Left renal cortex interstitium (tissue), 4 donors: ENCODE data around the gene PRR15. TPM values are rescaled to one million over a fixed set of nuclear protein-coding genes. Genes with fewer than 3 reads are reported as not detected.
"Not testable (repeated sequence)": the region's sequence is repeated elsewhere in the genome, so short reads cannot be mapped to it uniquely, and the experiment has no call there.

Source experiments
- DNase-seq, 4 donors: peaks; one replicate each; pipeline ENCODE4 v3.0.0-alpha.2; 2013; ENCODE audit warnings: low read depth in 4 of 4, low spot score in 2 of 4, missing footprints in 1 of 4
- polyA plus RNA-seq, 4 donors: library from polyadenylated mRNA; unstranded; fragments of 120-200 nt; gene quantifications; one replicate each; pipeline ENCODE4 v1.2.1, GENCODE V29; 2013; ENCODE audit not compliant: insufficient read length in 4 of 4

Gene PRR15, protein sequence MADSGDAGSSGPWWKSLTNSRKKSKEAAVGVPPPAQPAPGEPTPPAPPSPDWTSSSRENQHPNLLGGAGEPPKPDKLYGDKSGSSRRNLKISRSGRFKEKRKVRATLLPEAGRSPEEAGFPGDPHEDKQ
- 1 to 10 TPM; 4.0 to 7.2 (median 6.8) TPM for polyA plus RNA-seq

DNA sequence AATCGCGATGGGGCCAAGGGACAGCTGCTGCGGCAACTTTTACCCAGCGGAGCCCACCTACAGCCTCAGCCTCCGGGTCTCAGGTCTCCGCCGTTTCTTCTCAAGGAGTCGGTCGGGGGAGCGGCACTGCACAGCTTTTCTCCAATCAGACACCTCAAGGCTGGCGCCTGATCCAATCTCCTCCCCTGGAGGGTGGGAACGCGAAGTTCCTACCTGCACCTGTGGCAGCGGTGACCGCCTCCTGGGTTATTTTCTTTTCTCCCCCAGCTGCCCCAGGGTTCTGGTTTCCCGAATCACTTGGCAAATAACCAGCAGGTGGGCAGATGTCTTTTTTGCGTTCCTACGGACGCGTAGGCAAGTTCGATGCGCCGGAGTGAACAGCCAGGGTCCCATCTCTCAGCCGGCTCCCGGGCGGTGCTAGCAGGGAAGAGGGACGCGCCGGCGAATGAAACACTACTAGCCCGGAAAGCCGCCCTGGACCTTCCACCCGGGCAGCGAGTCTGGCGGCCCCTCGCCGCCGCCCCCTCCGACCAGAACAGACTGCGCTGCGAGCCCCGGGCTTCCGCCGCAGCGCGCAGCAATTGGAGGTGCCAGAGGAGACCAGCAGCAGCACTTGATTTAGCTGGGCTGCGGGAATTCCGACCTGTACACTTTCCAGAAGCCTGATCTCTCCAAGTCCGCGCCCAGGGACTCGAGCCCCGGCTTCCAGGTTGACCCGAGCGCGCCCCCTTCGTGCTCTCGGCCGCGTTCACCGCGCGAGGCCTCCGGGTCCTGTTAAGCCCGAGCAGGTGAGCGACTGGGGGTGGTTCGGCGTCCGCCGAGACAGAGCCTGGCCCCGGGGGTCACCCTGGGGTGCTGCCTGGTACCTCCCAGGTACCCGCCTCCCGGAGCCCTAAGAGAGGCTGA, at the start of gene PRR15:
TSS of gene PRR15 (plus strand) at position 246 of the 906 bp plus-strand sequence. CDS start 2,495 bp downstream, outside the sequence.
- peak in 2 of 4 donors; percentile 55 to 60 for DNase-seq

DNA sequence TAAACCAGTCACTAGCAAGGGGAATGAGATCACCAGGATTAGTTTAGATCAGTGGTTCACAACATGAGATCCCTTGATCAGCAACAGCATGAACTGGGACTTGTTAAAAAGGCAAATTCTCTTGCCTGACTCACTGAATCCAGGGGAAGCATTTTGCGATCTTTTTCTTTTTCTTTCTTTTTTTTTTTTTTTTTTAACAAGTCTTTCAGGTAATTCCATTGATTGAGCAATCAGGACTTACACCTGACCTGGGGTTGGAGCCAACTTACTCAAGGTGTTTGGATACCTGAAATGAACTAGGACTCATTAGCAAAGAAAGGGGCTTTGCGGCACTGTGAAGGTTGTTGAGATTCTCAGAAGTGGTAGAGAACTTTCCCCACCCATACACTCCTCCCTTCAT, 47.1 kb upstream of the PRR15 start:
- DNase-seq = no peak

DNA sequence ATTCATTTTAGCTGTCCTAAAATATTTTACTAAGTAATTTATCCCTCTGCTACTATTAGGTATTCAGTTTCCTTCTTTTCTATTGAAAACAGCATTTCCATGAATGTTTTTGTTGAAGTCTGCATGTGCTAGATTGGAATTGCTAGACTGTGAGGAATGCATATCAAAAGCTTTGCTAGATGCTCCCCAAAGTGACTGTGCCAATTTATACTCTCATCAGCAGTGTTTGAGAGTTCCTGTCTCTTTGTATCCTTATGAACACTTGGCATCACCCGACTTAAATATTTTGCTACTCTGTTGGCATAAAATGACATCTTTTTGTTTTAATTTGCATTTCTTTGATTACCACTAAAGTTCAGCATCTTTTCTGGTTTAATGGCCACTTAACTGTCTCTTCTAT, 45.0 kb upstream of the PRR15 start:
- DNase-seq = no peak

DNA sequence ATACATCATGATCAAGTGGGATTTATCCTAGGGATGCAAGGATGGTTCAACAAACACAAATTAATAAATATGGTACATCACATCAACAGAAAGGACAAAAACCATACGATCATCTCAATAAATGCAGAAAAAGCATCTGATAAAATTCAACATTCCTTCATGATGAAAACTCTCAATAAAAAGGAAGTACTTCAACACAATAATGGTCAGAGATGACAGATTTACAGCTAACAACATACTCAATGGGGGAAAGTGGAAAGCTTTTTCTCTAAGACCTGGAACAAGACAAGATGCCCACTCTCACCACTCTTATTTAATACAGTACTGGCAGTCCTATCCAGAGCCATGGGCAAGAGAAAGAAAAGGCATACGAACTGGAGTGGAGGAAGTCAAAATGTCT, 39.9 kb upstream of the PRR15 start:
- DNase-seq = no peak

DNA sequence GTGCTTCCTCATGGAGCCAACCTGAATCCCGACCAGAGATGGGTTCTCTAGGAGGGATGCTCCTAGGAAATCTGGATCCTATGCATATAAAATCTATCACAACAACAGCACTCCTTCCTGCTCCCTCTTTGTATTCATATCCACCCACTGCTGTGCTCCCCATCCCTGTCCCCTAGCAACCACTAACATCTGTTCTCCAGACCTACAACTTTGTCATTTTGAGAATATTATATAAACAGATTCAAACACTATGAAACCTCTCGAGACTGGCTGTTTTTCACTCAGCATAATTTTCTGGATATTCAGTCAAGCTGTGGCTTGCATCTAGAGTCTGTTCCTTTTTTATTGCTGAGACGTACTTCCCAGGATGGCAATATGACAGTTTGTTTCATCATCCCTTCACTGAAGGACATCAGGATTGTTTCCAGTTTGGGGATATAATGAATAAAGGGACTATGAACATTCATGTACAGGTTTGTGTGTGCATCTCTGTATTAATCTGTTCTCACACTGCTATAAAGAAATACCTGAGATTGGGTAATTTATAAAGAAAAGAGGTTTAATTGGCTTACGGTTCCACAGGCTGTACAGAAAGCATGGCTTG, 36.0 kb upstream of the PRR15 start:
- no peak for DNase-seq

DNA sequence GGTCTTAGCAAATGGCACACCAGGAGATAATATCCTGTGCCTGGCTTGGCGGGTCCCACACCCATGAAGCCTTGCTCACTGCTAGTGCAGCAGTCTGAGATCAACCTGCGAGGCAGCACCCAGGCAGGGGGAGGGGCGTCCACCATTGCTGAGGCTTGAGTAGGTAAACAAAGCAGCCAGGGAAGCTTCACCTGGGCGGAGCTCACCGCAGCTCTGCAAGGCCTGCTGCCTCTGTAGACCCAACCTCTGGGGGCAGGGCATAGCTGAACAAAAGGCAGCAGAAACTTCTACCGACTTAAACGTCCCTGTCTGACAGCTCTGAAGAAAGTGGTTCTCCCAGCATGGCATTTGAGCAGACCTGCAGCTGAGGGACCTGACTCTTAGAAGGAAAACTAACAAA, 35.1 kb upstream of the PRR15 start:
- DNase-seq = not testable (repeated sequence)

DNA sequence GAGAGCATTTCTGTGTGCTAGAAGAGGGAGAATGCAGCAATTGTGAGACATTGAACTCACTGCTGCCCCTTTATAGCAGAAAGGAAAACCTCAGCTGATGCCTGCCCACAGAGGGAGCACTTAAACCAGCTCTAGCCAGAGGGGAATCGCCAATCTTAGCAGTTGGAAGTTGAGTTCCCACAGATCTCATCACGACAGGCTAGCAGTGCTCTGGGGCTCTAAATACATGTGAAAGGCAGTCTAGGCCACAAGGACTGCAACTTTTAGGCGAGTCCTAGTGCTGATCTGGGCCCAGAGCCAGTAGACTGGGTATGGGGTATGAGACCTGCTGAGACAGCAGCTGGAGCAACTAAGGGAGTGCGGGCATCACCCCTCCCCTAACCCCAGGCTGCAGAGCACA, 25.2 kb upstream of the PRR15 start:
- DNase-seq = no peak

DNA sequence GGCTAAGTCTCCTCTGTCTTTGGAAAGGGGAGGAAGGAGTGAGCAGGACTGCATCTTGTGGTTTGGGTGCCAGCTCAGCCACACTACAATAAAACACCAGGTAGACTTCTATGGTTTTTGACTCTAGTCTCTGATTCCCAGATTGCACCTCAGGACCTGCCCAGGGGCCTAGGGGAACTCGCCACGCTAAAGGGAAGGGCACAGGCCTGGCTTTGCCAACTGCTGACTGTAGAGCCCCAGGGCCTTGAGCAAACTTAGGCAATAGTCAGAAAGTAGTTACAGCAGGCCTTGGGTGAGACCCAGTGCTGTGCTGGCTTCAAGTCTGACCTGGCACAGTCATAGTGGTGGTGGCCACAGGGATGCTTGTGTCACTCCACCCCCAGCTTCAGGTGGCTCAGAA, 24.2 kb upstream of the PRR15 start:
- DNase-seq = no peak

DNA sequence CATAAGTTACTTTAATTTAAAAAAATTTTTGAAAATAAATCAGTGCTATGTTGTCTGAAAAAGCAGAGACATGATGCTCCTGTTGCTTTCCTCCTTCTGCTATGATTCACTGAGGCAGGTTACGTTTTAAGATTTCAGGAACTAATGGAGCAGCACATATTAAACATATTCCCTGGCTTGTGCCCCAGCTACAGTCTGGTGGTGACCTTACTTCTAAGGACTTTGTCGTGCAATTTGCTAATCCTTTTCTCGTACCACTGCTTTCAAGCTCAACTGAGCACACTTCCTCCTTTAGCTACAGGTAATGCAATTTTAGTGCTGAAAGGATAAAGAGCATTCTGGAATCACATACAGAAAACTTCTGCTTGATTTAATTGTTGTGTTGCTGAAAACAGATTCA, 16.2 kb upstream of the PRR15 start:
- no peak for DNase-seq

DNA sequence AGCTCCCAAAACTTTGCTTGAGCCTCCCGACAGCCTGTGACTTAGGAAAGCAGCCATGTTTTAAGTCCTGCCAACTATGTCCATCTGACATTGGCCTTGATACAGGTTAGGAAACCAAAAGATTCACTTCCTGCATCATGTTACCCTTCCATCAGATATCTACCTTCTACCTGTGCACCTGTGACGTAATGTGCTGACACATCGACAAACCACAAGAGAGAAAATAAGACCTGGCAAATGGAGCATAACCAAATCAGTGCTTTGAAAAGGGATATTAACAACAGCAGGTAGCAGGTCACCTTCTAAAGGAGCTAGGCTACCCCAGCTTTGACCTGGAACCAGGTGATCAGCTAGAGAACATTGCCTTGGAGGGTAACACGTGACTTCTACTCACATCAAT, 14.8 kb upstream of the PRR15 start:
- no peak for DNase-seq

DNA sequence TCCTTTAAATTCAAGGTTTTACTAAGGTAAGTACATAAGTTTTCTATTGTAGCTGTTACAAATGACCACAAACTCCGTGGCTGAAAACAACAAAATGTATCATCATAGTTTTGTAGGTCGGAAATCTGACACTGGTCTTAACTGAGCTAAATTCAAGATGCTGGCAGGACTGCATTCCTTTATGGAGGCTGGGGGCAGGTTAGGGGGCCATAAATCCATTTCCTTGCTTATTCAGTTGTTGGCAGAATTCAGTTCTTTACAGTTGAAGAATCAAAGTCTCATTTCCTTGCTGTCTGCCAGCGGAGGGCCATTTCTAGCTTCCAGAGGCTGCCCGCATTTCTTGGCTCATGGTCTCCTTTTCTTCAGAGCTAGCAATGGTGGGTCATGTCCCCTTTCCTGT, 11.2 kb upstream of the PRR15 start:
- no peak for DNase-seq

DNA sequence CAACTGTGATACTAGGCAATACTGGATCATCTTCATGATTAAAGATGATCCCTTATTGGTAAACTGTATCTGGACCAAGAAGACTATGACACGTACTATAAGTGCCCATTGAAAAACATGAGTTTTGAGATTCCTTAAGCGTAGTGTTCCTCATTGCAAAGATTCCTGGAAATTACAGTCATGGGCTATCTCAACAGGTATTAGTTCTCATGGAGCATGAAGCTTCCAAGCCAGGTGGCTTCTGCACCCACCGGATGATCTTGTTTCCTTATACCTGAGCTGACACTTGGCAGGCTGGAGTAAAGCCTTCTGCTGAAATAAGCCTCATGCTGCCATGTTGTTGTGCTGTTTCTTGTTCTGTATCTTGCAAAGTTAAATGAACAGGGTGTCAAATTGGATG, 8.6 kb upstream of the PRR15 start:
- DNase-seq = no peak

DNA sequence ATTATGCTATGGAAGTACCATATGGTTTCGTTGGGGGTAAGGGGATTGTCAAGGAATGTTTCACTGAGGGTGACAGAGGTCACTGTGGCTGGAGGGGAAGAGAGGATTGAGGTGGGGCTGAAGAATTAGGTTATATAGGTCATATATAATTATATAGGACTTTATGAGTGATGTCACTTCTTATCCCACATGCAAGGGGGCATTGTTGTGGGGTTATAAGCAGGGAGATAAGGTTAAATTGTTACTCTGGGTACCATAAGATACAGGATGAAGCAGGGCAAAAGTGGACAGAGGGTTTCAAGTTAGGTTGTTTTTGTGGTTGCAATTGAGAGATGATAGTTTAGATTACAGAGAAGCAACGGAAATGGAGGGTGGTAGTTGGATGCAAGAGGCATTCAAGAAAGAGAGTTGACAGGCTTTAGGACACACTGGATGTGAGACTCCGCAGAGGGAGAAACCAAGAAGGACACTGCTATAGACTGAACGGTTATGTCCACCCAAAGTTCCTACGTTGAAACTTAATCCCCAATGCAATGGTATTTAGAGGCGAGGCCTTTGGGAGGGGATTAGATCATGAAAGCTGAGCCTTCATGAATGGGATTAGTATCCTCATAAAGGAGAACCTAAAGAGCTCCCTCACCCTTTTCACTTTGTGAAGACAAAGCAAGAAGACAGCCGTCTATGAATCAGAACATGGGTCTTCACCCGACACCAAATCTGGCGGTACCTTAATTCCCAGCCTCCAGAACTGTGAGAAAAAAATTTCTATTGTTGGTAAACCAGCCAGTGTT, 7.0 kb upstream of the PRR15 start:
- DNase-seq = no peak

DNA sequence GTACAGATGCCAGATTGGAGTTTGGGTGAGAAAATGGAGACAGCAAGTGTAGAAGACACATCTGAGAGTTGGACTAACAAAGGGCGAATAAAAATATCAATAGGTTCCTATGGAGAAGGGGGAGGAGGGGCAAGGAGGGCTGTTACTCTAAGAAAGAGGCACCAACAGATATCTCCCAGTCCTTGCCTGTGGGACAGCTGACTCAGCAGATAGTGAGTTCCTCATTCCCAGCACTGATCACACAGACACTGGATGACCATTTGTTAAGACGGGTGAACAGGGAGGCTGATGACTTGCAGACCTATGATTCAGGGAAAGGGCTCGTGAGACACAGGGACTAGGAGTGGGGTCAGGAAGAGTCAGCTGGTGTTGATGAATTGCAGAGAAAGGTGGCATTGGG, 5.7 kb upstream of the PRR15 start:
- DNase-seq = no peak

DNA sequence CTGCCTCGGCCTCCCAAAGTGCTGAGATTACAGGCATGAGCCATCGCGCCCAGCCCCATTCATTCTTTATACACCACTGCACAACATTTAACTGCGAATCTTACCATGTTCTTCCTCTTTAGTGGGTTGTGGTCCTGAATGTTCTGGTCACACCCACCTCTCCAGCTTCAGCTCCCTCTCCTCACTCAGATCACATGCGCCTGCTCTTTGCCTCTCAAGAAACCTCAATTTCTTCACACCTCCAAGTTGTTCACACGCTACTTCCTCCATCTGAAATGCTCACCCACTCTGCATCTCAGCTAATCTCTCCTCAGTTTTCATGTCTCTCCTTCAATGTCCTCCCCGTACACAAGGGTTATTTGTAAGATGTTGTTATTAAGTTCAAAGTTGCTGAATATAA, 2.4 kb upstream of the PRR15 start:
- no peak for DNase-seq

DNA sequence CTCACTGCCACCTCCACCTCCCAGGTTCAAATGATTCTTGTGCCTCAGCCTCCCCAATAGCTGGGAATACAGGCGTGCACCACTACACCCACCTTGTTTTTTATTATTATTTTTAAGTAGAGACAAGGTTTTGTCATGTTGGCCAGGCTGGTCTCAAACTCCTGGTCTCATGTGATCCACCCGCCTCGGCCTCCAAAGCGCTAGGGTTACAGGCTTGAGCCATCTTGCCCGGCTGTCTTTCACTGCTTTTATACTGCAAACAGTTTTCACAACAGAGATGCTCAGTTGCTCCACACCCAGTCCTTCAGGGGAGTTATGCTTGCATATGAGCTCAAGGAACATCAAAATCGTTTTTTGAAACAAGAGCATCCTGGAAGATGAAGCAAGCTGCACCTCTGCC, 1.3 kb upstream of the PRR15 start:
- no peak for DNase-seq

DNA sequence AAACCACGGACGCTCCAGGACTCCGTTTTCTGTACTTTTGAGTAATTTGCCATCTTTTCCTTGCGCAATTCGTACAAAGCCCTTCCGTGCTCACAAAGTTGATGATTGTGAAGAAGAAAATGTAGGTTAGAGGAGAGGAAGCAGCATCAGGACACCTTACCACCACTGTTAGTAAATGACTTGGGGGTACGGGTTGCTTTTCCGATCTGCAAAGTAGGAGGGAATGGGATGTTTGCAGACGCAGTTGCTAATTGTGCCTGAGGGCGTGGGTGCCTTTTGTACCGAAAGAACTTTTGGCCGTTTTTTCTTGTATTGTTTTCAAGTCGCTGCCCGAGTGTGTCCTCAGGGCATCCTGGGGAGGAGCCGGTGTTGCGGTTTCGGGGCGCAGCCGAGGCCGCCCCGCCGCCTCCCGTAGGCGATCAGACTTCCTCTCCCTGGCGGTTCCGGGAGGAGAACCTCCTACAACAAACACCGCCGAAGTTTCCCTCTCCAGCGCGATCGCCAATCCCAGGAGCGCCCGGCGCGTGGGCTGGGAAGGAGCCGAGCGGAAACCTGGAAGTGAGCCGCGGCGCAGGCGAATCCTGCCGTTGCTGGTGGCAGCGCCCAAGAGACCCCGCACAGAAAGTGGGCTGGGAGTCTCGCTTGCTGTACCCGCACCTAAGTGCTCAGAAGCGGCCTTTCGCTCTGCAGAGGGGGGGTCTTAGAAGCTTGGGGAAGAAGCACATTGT, 1.0 kb downstream of the PRR15 start:
- peak in 2 of 4 donors; percentile 48 to 49 for DNase-seq

DNA sequence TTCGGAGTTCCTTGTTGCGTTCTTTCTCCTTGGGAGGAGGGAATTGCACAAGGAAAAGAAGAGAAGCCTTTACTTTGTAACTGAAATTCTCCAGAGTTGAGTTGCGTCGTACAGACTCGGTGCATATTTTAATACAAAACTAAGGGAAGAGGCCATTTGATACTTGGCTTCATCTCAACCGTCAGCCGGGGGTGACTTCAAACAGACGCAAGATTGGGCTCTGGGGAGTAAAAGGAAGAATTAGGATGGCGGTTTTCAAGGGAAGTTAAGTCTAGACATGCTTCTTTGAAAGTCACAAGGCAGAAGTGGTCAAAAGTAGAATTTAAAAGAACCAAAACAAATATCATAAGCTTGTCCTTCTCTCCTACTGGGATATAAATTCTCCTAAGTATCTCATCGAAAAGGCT, 1.6 kb downstream of the PRR15 start:
- DNase-seq = peak in 1 of 4 donors; percentile 37

DNA sequence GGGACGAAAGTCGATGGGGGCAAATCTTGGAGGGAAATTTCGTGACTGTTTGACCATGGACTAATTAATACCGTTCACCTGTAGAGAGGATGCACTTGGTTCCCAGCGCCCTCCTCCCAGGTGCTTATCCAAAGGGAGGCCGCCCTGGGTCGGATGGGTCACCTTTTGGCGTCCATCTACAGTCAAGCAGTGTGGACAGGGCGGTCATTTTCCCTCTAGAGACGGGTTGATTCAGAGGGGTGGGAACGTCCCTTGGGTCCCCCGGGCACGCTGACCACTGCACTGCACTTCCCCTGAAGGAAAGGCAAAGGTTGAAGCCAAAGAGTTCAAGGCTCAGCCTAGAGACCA, 2.0 kb downstream of the PRR15 start:
- DNase-seq = no peak

DNA sequence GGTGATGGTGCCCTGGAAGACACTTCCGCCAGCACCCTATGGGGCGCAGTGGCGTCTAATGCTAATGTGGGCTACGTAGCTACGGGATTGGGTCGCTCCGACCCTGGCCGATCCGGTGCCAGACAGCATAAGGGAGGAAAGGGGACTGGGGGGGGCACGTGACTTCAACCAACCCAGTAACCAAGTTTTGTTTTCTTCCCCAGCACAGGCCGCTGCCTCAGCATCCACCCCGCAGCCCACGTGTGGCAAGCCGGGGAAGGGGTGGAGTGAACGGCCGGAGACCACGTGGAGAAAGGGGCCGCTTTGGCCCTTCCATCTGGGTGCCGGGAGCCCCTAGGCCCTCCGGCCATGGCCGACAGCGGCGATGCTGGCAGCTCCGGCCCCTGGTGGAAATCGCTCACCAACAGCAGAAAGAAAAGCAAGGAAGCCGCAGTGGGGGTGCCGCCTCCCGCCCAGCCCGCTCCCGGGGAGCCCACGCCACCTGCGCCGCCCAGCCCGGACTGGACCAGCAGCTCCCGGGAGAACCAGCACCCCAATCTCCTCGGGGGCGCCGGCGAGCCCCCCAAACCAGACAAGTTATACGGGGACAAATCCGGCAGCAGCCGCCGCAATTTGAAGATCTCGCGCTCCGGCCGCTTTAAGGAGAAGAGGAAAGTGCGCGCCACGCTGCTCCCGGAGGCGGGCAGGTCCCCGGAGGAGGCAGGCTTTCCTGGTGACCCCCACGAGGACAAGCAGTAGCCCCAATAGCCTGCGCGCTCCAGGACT, 2.5 kb downstream of the PRR15 start:
- peak in 1 of 4 donors; percentile 7 for DNase-seq
